ENCODE data around the gene PAGE1.

- TF ChIP-seq SIX5 (IDR thresholded peaks at IDR 0.05; ENCODE audit: low read depth, low read length, severe bottlenecking) (no peak), EP300 (IDR thresholded peaks at IDR 0.05; ENCODE audit: borderline replicate concordance in 1 of 2, control insufficient read depth in 1 of 2, low read depth in 2 of 2, low read length in 2 of 2) (no peak), JUNB (IDR thresholded peaks at IDR 0.05) (no peak)
These were observed 31.2 kb upstream of the PAGE1 start for GRCh38 chrX:49726966-49727365.
